Activated CD8-positive, alpha-beta T cell treated with anti-CD3 and anti-CD28 coated beads for 36 hours (primary cell): ENCODE measurements around the gene HFM1. TPM values are rescaled to one million over a fixed set of nuclear protein-coding genes. Genes with fewer than 3 reads are reported as not detected.

ENCODE experiments used
- ATAC-seq: fragments of 200-7000 bp; cut with Tn5 transposase; one replicate; pipeline ENCODE4 v1.10.0; 2021; ENCODE audit warnings: mild to moderate bottlenecking, moderate library complexity
- CTCF ChIA-PET: fragments of 350-600 bp; sonication (Branson Sonifier 250); formaldehyde crosslinking; loops from one replicate; lab custom pipeline; 2021; ENCODE audit warnings: antibody characterized with exemption; lab: Charles Lee
- POLR2A ChIA-PET: fragments of 350-600 bp; sonication (Branson Sonifier 250); formaldehyde crosslinking; loops from one replicate; lab custom pipeline; 2021; ENCODE audit warnings: antibody characterized with exemption; lab: Charles Lee
- DNase-seq: peaks from one replicate; pipeline ENCODE4 v3.0.0-alpha.2; 2020
- H3K27ac Mint-ChIP-seq: one replicate; pipeline ENCODE4 v1.8.0; 2021; ENCODE audit warnings: mild to moderate bottlenecking, mixed read lengths
- H3K27me3 Mint-ChIP-seq: one replicate; pipeline ENCODE4 v1.8.0; 2021; ENCODE audit warnings: mixed read lengths
- H3K36me3 Mint-ChIP-seq: one replicate; pipeline ENCODE4 v1.8.0; 2021; ENCODE audit warnings: low read depth, mixed read lengths
- H3K4me1 Mint-ChIP-seq: one replicate; pipeline ENCODE4 v1.8.0; 2021; ENCODE audit warnings: low read depth, mixed read lengths
- H3K4me3 Mint-ChIP-seq: one replicate; pipeline ENCODE4 v1.8.0; 2021; ENCODE audit warnings: mild to moderate bottlenecking, moderate library complexity, mixed read lengths
- H3K9me3 Mint-ChIP-seq: one replicate; pipeline ENCODE4 v1.8.0; 2021; ENCODE audit warnings: mixed read lengths
- CTCF ChIP-seq: fragments of 200-600 bp; IDR thresholded peaks from one replicate; pipeline ENCODE4 v1.8.0; 2022; ENCODE audit warnings: antibody characterized with exemption, mild to moderate bottlenecking
- intact Hi-C: fragments of 100-400 bp; cut with micrococcal nuclease; formaldehyde crosslinking; loops from one replicate; pipeline ENCODE4 v1.10.0; 2022
- total RNA-seq, 2 experiments: library from RNA; stranded (reverse); gene quantifications; one replicate each; pipeline ENCODE4 v1.2.3, GENCODE V29; 2021

HFM1 gene
- total RNA-seq, 2 experiments from 2014 or later: 0.47 TPM; not detected in 1

GRCh38 chr1:91397605-91398004 is 7.0 kb downstream of the HFM1 start:
- CTCF ChIA-PET: no interaction called here
- peaks cover 11% of the 10 kb centered on the region for H3K27me3 Mint-ChIP-seq
- POLR2A ChIA-PET: no interaction called here
- DNase-seq (no peak), ATAC-seq (no peak)
- intact Hi-C loops: no loop called here
- no peak overlapping the region for H3K27ac Mint-ChIP-seq
- H3K9me3 Mint-ChIP-seq: no peaks in the 10 kb centered on the region
- H3K4me1 Mint-ChIP-seq: no peaks in the 10 kb centered on the region
- H3K36me3 Mint-ChIP-seq: no peaks in the 10 kb centered on the region
- H3K4me3 Mint-ChIP-seq: no peak overlapping the region
- TF ChIP-seq CTCF: no peak

DNA sequence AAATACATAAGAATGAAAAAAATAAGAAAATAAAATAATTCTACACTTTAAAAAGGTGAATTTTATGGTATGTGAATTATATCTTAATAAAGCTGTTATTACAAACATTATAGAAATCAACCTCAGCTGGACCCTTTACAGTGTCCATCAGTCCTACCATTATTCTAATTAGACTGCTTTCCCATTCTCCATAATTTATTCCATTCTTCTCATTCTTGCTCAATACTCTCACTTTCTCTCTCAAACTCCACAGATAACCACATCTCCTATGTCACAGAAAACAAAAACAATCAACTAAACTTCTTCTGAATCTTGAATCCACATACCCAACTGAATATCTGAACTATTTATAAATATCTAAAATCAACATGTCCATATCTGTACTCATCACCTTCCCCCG is 11.6 kb downstream of the HFM1 start:
- no peak for TF ChIP-seq CTCF
- POLR2A ChIA-PET: no interaction called here
- Mint-ChIP-seq H3K4me3 (no peak overlapping the region), H3K27me3 (peaks cover 12% of the 10 kb centered on the region), H3K4me1 (no peaks in the 10 kb centered on the region), H3K36me3 (no peaks in the 10 kb centered on the region), H3K27ac (no peak overlapping the region), H3K9me3 (no peaks in the 10 kb centered on the region)
- no peak for ATAC-seq
- intact Hi-C loops: no loop called here
- CTCF ChIA-PET: no interaction called here
- DNase-seq: no peak

DNA sequence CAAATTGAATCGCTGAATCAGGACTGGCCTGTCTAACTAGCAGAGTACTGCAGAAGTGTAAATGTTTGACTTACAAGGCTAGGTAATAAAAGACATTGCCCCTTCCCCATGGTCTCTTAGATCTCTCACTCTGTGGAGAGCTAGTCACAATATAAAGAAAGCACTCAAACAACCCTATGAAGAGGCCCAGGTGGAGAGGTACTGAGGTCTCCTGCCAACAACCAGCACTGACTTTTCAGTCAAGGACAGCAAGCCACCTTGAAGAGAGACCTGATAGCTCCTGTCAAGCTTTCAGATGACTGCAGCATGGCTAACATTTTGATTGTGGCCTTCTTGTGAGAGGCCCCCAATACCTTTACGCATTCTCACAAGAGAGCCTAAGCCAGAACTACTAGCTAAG is 18.5 kb downstream of the HFM1 start:
- no peak for TF ChIP-seq CTCF
- DNase-seq: no peak
- no peak overlapping the region for H3K27ac Mint-ChIP-seq
- no peak overlapping the region for H3K4me3 Mint-ChIP-seq
- H3K9me3 Mint-ChIP-seq: no peaks in the 10 kb centered on the region
- no peaks in the 10 kb centered on the region for H3K36me3 Mint-ChIP-seq
- POLR2A ChIA-PET: no interaction called here
- CTCF ChIA-PET: interaction anchor here (0.6 kb wide), 1 partner anchor 730 kb away, joined by 3 read pairs; no protein-coding TSS in a partner anchor
- H3K4me1 Mint-ChIP-seq: no peaks in the 10 kb centered on the region
- ATAC-seq: no peak
- peaks cover 14% of the 10 kb centered on the region for H3K27me3 Mint-ChIP-seq
- intact Hi-C loops: no loop called here

GRCh38 chr1:91383456-91383855 is 21.2 kb downstream of the HFM1 start:
- ChIA-PET CTCF (no interaction called here), POLR2A (interaction anchor here (0.6 kb wide), 1 partner anchor 92 kb away, joined by 3 read pairs; no protein-coding TSS in a partner anchor)
- Mint-ChIP-seq H3K27ac (no peak overlapping the region), H3K4me1 (no peaks in the 10 kb centered on the region), H3K4me3 (no peak overlapping the region), H3K36me3 (no peaks in the 10 kb centered on the region), H3K27me3 (peaks cover 9% of the 10 kb centered on the region), H3K9me3 (no peaks in the 10 kb centered on the region)
- TF ChIP-seq CTCF: no peak
- DNase-seq: no peak
- no peak for ATAC-seq
- intact Hi-C loops: no loop called here

DNA sequence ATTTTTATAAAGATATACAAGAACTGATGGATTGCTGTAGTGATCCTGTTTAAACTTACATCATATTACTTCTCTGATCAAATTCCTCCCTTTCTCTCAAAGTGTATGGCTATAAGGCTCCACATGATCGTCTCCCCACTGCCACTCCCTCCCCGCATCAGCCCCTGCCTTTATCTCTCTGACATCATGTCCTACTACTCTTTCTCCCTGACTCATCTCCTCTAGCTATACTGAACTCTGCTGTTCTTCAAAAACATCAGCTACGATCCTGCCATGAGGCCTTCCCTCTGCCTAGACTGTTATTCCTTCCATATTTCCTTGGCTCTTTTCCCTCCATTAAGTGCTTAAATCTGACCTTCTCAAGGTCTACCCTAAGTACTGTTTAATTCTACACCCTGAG is 22.8 kb downstream of the HFM1 start:
- Mint-ChIP-seq H3K9me3 (no peaks in the 10 kb centered on the region), H3K27me3 (peaks cover 3% of the 10 kb centered on the region), H3K4me1 (no peaks in the 10 kb centered on the region), H3K36me3 (no peaks in the 10 kb centered on the region), H3K27ac (no peak overlapping the region), H3K4me3 (no peak overlapping the region)
- ChIA-PET POLR2A (interaction anchor here (0.7 kb wide), 1 partner anchor 20 kb away, joined by 3 read pairs; no protein-coding TSS in a partner anchor), CTCF (interaction anchor here (1.7 kb wide), 1 partner anchor 216 kb away, joined by 4 read pairs; no protein-coding TSS in a partner anchor)
- intact Hi-C loops: no loop called here
- no peak for TF ChIP-seq CTCF
- no peak for DNase-seq
- no peak for ATAC-seq
